ENCODE measurements around the gene ASPG. TPM values are rescaled to one million over a fixed set of nuclear protein-coding genes. Genes with fewer than 3 reads are reported as not detected.

ASPG gene
- total RNA-seq, 1 experiment from 2014 or later: 3.4 TPM

GRCh38 chr14:104137297-104138097 is 52.0 kb downstream of the ASPG start (continued):
- no peak for TF ChIP-seq MXD4 (CRISPR knock-in tag; IDR thresholded peaks at IDR 0.05; ENCODE audit: borderline replicate concordance)
- no peak for TF ChIP-seq CBFB (CRISPR knock-in tag; IDR thresholded peaks at IDR 0.05; ENCODE audit: low read depth)
- TF ChIP-seq ZNF281 (CRISPR knock-in tag; IDR thresholded peaks at IDR 0.05): no peak
- TF ChIP-seq FOXP4 (CRISPR knock-in tag; IDR thresholded peaks at IDR 0.05): 0 out of 2 replicates have a peak, but pooled peaks have one; percentile 34
- no peak for TF ChIP-seq ZNF671 (CRISPR knock-in tag; IDR thresholded peaks at IDR 0.05)
- peak; percentile 55; the same call in 1 of the 2 replicates for TF ChIP-seq CREB1 (CRISPR knock-in tag; IDR thresholded peaks at IDR 0.05)
- TF ChIP-seq ZNF416 (CRISPR knock-in tag; IDR thresholded peaks at IDR 0.05): no peak
- TF ChIP-seq IRF2 (CRISPR knock-in tag; IDR thresholded peaks at IDR 0.05; ENCODE audit: borderline replicate concordance, low read depth): no peak
- peak; percentile 49 for TF ChIP-seq FOXK1 (CRISPR knock-in tag; IDR thresholded peaks at IDR 0.05)
- TF ChIP-seq TP53 (CRISPR knock-in tag; IDR thresholded peaks at IDR 0.05): no peak; the same call in 1 of the 2 replicates
- TF ChIP-seq RORB (CRISPR knock-in tag; IDR thresholded peaks at IDR 0.05): no peak
- no peak for TF ChIP-seq HMGA2 (CRISPR knock-in tag; IDR thresholded peaks at IDR 0.05)
- TF ChIP-seq CDX4 (CRISPR knock-in tag; IDR thresholded peaks at IDR 0.05; ENCODE audit: borderline replicate concordance): no peak
- no peak for TF ChIP-seq TCF7 (CRISPR knock-in tag; IDR thresholded peaks at IDR 0.05; ENCODE audit: low read depth)
- TF ChIP-seq PREB (CRISPR knock-in tag; IDR thresholded peaks at IDR 0.05; ENCODE audit: borderline replicate concordance): no peak
- no peak for TF ChIP-seq STAT6 (CRISPR knock-in tag; conservative IDR thresholded peaks at IDR 0.05; ENCODE audit: low read depth)
- no peak for TF ChIP-seq JAZF1 (CRISPR knock-in tag; IDR thresholded peaks at IDR 0.05)
- no peak for TF ChIP-seq E2F1 (CRISPR knock-in tag; IDR thresholded peaks at IDR 0.05)
- TF ChIP-seq ESRRA (CRISPR knock-in tag; IDR thresholded peaks at IDR 0.05; ENCODE audit: borderline replicate concordance): peak; percentile 45; the same call in 1 of the 2 replicates
- TF ChIP-seq ATF6 (CRISPR knock-in tag; IDR thresholded peaks at IDR 0.05): no peak
- TF ChIP-seq ZSCAN18 (CRISPR knock-in tag; IDR thresholded peaks at IDR 0.05): no peak
